PC-9 (cell line): ENCODE measurements around the gene OCSTAMP. TPM values are rescaled to one million over a fixed set of nuclear protein-coding genes. Genes with fewer than 3 reads are reported as not detected.

ENCODE experiments used
- BruUV-seq: library from RNA; stranded (reverse); fragments of 400-500 nt; replicated peaks from 2 replicates; lab custom pipeline; 2021; lab: Mats Ljungman, UMichigan
- CTCF ChIA-PET: fragments of 300-600 bp; sonication (Branson Sonifier 250); formaldehyde crosslinking; loops from one replicate; lab custom pipeline; 2022; ENCODE audit warnings: antibody characterized with exemption; lab: Charles Lee
- POLR2A ChIA-PET: fragments of 300-600 bp; sonication (Branson Sonifier 250); formaldehyde crosslinking; loops from one replicate; lab custom pipeline; 2022; ENCODE audit warnings: antibody characterized with exemption; ENCODE audit not compliant: unreplicated experiment; lab: Charles Lee
- DNase-seq, 2 experiments: peaks; one replicate each; pipeline versions ENCODE4 v3.0.0 to v3.0.0-alpha.2; 2015 to 2022; ENCODE audit warnings: mixed read lengths in 1 of 2
- H2AFZ ChIP-seq: fragments of 200-600 bp; sonication (generic); 2 replicates; pipeline ENCODE4 v1.8.1; 2017; ENCODE audit warnings: antibody characterized with exemption
- H3F3A ChIP-seq: fragments of 200-600 bp; sonication (generic); 2 replicates; pipeline ENCODE4 v1.8.1; 2017; ENCODE audit warnings: antibody characterized with exemption, mild to moderate bottlenecking, low read depth; ENCODE audit not compliant: insufficient read depth
- H3K27ac ChIP-seq: fragments of 200-600 bp; sonication (generic); 2 replicates; pipeline ENCODE4 v1.6.1; 2016; ENCODE audit warnings: mixed run types
- H3K27me3 ChIP-seq: fragments of 200-600 bp; sonication (generic); 2 replicates; pipeline ENCODE4 v1.6.1; 2016; ENCODE audit warnings: low read depth, mixed run types; ENCODE audit not compliant: insufficient read depth
- H3K36me3 ChIP-seq: fragments of 200-600 bp; sonication (generic); 2 replicates; pipeline ENCODE4 v1.6.1; 2016; ENCODE audit warnings: low read depth, mixed run types
- H3K4me1 ChIP-seq: fragments of 200-600 bp; sonication (generic); replicated peaks from 2 replicates; pipeline ENCODE4 v1.6.1; 2016; ENCODE audit warnings: mixed run types; ENCODE audit not compliant: insufficient read depth
- H3K4me2 ChIP-seq: fragments of 200-600 bp; sonication (generic); 2 replicates; pipeline ENCODE4 v1.6.1; 2017; ENCODE audit warnings: mixed run types
- H3K4me3 ChIP-seq: fragments of 200-600 bp; sonication (generic); 2 replicates; pipeline ENCODE4 v1.6.1; 2016; ENCODE audit warnings: mixed run types
- H3K79me2 ChIP-seq: fragments of 200-600 bp; sonication (generic); 2 replicates; pipeline ENCODE4 v1.6.1; 2017; ENCODE audit warnings: low read depth, mixed run types
- H3K9me2 ChIP-seq: fragments of 200-600 bp; sonication (generic); 2 replicates; pipeline ENCODE4 v1.8.1; 2017; ENCODE audit warnings: mild to moderate bottlenecking; ENCODE audit not compliant: insufficient read depth
- H3K9me3 ChIP-seq: fragments of 200-600 bp; sonication (generic); 2 replicates; pipeline ENCODE4 v1.8.1; 2016; ENCODE audit warnings: low read depth; ENCODE audit not compliant: insufficient read depth
- H4K20me1 ChIP-seq: fragments of 200-600 bp; sonication (generic); 2 replicates; pipeline ENCODE4 v1.8.1; 2017; ENCODE audit not compliant: insufficient read depth
- CTCF ChIP-seq: fragments of 200-600 bp; sonication (generic); conservative IDR thresholded peaks from 2 replicates; pipeline ENCODE4 v1.6.1; 2017; ENCODE audit warnings: mixed run types, antibody characterized with exemption, mild to moderate bottlenecking, moderate library complexity
- EZH2 ChIP-seq: fragments of 200-600 bp; sonication (generic); IDR thresholded peaks from 2 replicates; pipeline ENCODE4 v1.8.0; 2017; ENCODE audit warnings: antibody characterized with exemption, low read depth
- intact Hi-C: fragments of 100-400 bp; cut with micrococcal nuclease; formaldehyde crosslinking; loops from one replicate; pipeline ENCODE4 v1.10.0; 2022; ENCODE audit not compliant: unreplicated experiment
- total RNA-seq: library from RNA; stranded (reverse); gene quantifications from 2 replicates; pipeline ENCODE4 v1.2.3, GENCODE V29; 2021

The OCSTAMP gene
- total RNA-seq, 1 experiment from 2014 or later, result not detected

DNA sequence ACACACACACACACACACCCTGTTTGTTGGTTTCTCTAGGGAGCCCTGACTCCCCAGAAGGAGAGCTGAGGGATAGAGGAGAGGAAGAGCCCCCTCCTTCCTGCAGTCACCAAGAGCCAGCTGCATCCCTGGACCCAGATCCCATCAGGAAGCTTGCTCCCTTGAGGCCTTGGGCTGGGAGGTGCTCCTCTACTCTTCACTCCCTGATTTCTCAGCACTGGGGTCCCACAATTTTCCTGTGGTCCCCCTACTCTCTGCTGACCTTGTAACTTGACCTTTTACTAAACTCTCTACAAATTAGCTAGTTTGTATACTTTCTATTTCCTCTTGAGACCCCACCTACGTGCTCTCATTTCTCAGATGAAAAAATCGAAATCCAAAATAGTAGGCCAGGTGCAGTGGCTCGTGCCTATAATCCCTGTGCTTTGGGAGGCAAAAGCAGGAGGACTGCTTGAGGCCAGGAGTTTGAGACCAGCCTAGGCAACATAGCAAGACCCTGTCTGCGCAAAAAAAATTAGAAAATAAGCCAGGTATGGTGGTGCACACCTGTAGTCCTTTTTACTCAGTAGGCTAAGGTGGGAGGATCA is 5.0 kb upstream of the OCSTAMP start:
- ChIA-PET CTCF (no interaction called here), POLR2A (no interaction called here)
- DNase-seq, result no peak
- H2AFZ ChIP-seq, result no peak overlapping the region
- H3K4me2 ChIP-seq, result no peak overlapping the region
- H3K4me1 ChIP-seq, result no peaks in the 10 kb centered on the region
- no TSS peak for BruUV-seq
- no peak overlapping the region for H3K4me3 ChIP-seq
- H3K9me3 ChIP-seq, result no peaks in the 10 kb centered on the region
- intact Hi-C loops, result no loop called here
- H3K27ac ChIP-seq, result no peak overlapping the region
- no peaks in the 10 kb centered on the region for H3K79me2 ChIP-seq
- H3K27me3 ChIP-seq, result peaks cover under 1% of the 10 kb centered on the region; the same call in 1 of the 2 replicates
- H3K36me3 ChIP-seq, result no peaks in the 10 kb centered on the region
- H3F3A ChIP-seq, result no peaks in the 10 kb centered on the region
- no peaks in the 10 kb centered on the region for H4K20me1 ChIP-seq
- H3K9me2 ChIP-seq, result no peaks in the 10 kb centered on the region
- TF ChIP-seq EZH2 (no peak), CTCF (no peak)

DNA sequence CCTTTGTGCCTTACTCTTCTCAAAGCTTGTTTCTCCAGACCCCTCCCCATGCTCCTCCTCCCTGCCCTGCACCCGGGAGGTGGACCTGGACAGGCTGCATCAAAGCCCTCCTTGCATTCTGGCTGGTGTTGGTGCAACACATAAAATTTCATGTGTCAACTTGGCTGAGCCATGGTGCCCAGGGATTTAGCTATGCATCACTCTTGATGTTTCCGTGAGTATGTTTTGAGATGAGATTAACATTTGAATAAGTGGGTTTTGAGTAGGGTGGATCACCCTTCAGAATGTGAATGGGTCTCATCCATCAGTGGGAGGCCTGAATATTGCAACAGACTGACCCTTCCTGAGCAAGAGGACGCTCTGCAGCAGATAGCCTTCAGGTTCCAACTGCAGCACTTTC is 4.4 kb upstream of the OCSTAMP start:
- no peaks in the 10 kb centered on the region for H3K9me3 ChIP-seq
- H3K27ac ChIP-seq, result no peak overlapping the region
- no peaks in the 10 kb centered on the region for H4K20me1 ChIP-seq
- no peaks in the 10 kb centered on the region for H3K79me2 ChIP-seq
- CTCF ChIA-PET, result no interaction called here
- H3K9me2 ChIP-seq, result no peaks in the 10 kb centered on the region
- H3K36me3 ChIP-seq, result no peaks in the 10 kb centered on the region
- no peak overlapping the region for H3K4me2 ChIP-seq
- H3K27me3 ChIP-seq, result peaks cover 7% of the 10 kb centered on the region; the same call in 1 of the 2 replicates
- no TSS peak for BruUV-seq
- no peaks in the 10 kb centered on the region for H3F3A ChIP-seq
- POLR2A ChIA-PET, result no interaction called here
- peak in 1 of 2 experiments; percentile 20 for DNase-seq
- no peak overlapping the region for H2AFZ ChIP-seq
- intact Hi-C loops, result no loop called here
- H3K4me1 ChIP-seq, result no peaks in the 10 kb centered on the region
- no peak for TF ChIP-seq EZH2
- no peak for TF ChIP-seq CTCF
- H3K4me3 ChIP-seq, result no peak overlapping the region

GRCh38 chr20:46553926-46554325 is 3.5 kb upstream of the OCSTAMP start:
- Histone ChIP-seq H3K36me3 (no peaks in the 10 kb centered on the region), H3K9me3 (no peaks in the 10 kb centered on the region), H4K20me1 (no peaks in the 10 kb centered on the region), H3K4me2 (no peak overlapping the region), H3F3A (no peaks in the 10 kb centered on the region), H3K79me2 (no peaks in the 10 kb centered on the region), H3K27me3 (peaks cover 15% of the 10 kb centered on the region), H3K4me3 (no peak overlapping the region), H3K27ac (no peak overlapping the region), H3K9me2 (no peaks in the 10 kb centered on the region), H3K4me1 (no peaks in the 10 kb centered on the region), H2AFZ (no peak overlapping the region)
- BruUV-seq, result no TSS peak
- intact Hi-C loops, result no loop called here
- TF ChIP-seq CTCF, result no peak
- no peak for TF ChIP-seq EZH2
- DNase-seq, result no peak
- POLR2A ChIA-PET, result no interaction called here
- CTCF ChIA-PET, result no interaction called here
